ENCODE measurements around the gene AAK1. TPM values are rescaled to one million over a fixed set of nuclear protein-coding genes. Genes with fewer than 3 reads are reported as not detected.
"Not testable (repeated sequence)": the region's sequence is repeated elsewhere in the genome, so short reads cannot be mapped to it uniquely, and the experiment has no call there.

AAK1 gene
- polyA plus RNA-seq, 1 donor from 2014 or later: 26.7 TPM

DNA sequence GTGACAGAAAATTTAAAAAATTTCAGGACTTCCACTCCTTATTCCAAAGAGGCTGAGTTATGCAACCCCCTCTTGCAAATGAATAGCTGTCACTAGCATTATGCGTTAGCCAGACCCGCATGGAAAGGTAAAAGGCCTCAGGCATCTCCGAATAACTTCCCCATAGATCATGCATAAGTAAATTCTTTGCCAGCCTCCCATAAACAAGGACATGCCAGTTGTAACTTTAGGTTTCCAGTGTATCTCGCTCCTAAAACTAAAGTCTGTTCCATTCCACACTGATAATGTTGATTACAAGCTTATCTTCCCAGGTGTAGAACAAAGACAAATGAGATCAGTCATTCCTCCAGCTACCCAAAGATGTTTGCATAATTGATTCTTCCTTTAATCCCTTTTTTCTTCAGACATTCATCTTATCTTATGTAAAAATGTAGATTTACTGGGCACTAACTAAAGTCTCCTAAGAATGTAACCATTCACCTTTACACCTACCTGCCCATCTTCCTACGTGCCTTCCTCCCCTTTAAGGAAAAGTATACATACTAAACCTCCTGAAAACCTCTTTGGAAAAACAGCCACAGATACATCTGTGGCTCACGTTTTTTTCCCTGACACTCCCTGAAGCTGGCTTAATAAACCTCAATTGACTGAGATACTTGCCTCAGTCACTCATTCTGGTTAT, 192.7 kb downstream of the AAK1 start:
- H3K9me3 ChIP-seq (ENCODE audit: low read length): no peaks in the 10 kb centered on the region
- no peak overlapping the region for H2AFZ ChIP-seq (ENCODE audit: low read depth, low read length)
- H3K79me2 ChIP-seq (replicated peaks; ENCODE audit: insufficient read depth, low read length): no peaks in the 10 kb centered on the region
- TF ChIP-seq, protein P1, sequence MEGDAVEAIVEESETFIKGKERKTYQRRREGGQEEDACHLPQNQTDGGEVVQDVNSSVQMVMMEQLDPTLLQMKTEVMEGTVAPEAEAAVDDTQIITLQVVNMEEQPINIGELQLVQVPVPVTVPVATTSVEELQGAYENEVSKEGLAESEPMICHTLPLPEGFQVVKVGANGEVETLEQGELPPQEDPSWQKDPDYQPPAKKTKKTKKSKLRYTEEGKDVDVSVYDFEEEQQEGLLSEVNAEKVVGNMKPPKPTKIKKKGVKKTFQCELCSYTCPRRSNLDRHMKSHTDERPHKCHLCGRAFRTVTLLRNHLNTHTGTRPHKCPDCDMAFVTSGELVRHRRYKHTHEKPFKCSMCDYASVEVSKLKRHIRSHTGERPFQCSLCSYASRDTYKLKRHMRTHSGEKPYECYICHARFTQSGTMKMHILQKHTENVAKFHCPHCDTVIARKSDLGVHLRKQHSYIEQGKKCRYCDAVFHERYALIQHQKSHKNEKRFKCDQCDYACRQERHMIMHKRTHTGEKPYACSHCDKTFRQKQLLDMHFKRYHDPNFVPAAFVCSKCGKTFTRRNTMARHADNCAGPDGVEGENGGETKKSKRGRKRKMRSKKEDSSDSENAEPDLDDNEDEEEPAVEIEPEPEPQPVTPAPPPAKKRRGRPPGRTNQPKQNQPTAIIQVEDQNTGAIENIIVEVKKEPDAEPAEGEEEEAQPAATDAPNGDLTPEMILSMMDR (IDR thresholded peaks at IDR 0.05; ENCODE audit: poor library complexity, severe bottlenecking): no peak
- no peak for TF ChIP-seq MXI1 (conservative IDR thresholded peaks at IDR 0.05; ENCODE audit: poor library complexity, severe bottlenecking)
- no peak for TF ChIP-seq SMC3 (conservative IDR thresholded peaks at IDR 0.05; ENCODE audit: poor library complexity)
- TF ChIP-seq EP300 (conservative IDR thresholded peaks at IDR 0.05; ENCODE audit: poor library complexity, severe bottlenecking): no peak
- no peaks in the 10 kb centered on the region for H3K36me3 ChIP-seq (ENCODE audit: insufficient read depth, low read length)
- no peak overlapping the region for H3K9ac ChIP-seq (ENCODE audit: low read length)
- H3K27me3 ChIP-seq (ENCODE audit: insufficient read depth, low read depth, low read length): no peaks in the 10 kb centered on the region
- no peaks in the 10 kb centered on the region for H3F3A ChIP-seq (ENCODE audit: insufficient read depth, low read length, poor library complexity, severe bottlenecking)
- no peaks in the 10 kb centered on the region for H4K20me1 ChIP-seq (ENCODE audit: insufficient read depth)
- H3K9me2 ChIP-seq (ENCODE audit: insufficient read depth, low read length): no peaks in the 10 kb centered on the region
- no peak overlapping the region for H3K4me2 ChIP-seq (ENCODE audit: low read length)
- H3K4me3 ChIP-seq (ENCODE audit: low read length): no peak overlapping the region
- no peak overlapping the region for H3K27ac ChIP-seq (ENCODE audit: low read length)

DNA sequence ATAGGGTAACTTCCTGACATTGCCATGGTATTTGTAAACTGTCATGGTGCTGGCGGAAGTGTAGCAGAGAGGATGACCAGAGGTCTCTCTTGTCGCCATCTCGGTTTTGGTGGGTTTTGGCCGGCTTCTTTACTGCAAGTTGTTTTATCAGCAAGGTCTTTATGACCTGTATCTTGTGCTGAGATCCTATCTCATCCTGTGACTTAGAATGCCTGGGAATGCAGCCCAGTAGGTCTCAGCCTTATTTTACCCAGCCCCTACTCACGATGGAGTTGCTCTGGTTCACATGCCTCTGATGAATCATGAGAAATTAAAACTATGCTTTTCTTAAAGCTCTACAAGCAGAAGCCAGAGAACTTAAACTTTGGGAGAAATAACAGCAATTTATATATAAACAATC, 193.6 kb downstream of the AAK1 start:
- Histone ChIP-seq H3K9me3 (ENCODE audit: low read length) (no peaks in the 10 kb centered on the region), H3K79me2 (replicated peaks; ENCODE audit: insufficient read depth, low read length) (no peaks in the 10 kb centered on the region), H3K36me3 (ENCODE audit: insufficient read depth, low read length) (no peaks in the 10 kb centered on the region), H3K4me3 (ENCODE audit: low read length) (no peak overlapping the region), H3K27me3 (ENCODE audit: insufficient read depth, low read depth, low read length) (no peaks in the 10 kb centered on the region), H4K20me1 (ENCODE audit: insufficient read depth) (no peaks in the 10 kb centered on the region), H3K9me2 (ENCODE audit: insufficient read depth, low read length) (no peaks in the 10 kb centered on the region), H2AFZ (ENCODE audit: low read depth, low read length) (no peak overlapping the region), H3K4me2 (ENCODE audit: low read length) (no peak overlapping the region), H3K27ac (ENCODE audit: low read length) (no peak overlapping the region), H3F3A (ENCODE audit: insufficient read depth, low read length, poor library complexity, severe bottlenecking) (no peaks in the 10 kb centered on the region), H3K9ac (ENCODE audit: low read length) (no peak overlapping the region)
- TF ChIP-seq, protein P2, sequence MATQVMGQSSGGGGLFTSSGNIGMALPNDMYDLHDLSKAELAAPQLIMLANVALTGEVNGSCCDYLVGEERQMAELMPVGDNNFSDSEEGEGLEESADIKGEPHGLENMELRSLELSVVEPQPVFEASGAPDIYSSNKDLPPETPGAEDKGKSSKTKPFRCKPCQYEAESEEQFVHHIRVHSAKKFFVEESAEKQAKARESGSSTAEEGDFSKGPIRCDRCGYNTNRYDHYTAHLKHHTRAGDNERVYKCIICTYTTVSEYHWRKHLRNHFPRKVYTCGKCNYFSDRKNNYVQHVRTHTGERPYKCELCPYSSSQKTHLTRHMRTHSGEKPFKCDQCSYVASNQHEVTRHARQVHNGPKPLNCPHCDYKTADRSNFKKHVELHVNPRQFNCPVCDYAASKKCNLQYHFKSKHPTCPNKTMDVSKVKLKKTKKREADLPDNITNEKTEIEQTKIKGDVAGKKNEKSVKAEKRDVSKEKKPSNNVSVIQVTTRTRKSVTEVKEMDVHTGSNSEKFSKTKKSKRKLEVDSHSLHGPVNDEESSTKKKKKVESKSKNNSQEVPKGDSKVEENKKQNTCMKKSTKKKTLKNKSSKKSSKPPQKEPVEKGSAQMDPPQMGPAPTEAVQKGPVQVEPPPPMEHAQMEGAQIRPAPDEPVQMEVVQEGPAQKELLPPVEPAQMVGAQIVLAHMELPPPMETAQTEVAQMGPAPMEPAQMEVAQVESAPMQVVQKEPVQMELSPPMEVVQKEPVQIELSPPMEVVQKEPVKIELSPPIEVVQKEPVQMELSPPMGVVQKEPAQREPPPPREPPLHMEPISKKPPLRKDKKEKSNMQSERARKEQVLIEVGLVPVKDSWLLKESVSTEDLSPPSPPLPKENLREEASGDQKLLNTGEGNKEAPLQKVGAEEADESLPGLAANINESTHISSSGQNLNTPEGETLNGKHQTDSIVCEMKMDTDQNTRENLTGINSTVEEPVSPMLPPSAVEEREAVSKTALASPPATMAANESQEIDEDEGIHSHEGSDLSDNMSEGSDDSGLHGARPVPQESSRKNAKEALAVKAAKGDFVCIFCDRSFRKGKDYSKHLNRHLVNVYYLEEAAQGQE (IDR thresholded peaks at IDR 0.05; ENCODE audit: borderline replicate concordance): no peak
- TF ChIP-seq SMC3 (conservative IDR thresholded peaks at IDR 0.05; ENCODE audit: poor library complexity) (no peak), EZH2 (IDR thresholded peaks at IDR 0.05; ENCODE audit: borderline replicate concordance, insufficient read depth, low read length, poor library complexity, severe bottlenecking) (no peak), EP300 (conservative IDR thresholded peaks at IDR 0.05; ENCODE audit: poor library complexity, severe bottlenecking) (no peak)
- TF ChIP-seq, protein P1 (IDR thresholded peaks at IDR 0.05; ENCODE audit: poor library complexity, severe bottlenecking): no peak

- H3F3A ChIP-seq (ENCODE audit: insufficient read depth, low read length, poor library complexity, severe bottlenecking); H4K20me1 ChIP-seq (ENCODE audit: insufficient read depth); H3K27me3 ChIP-seq (ENCODE audit: insufficient read depth, low read depth, low read length); H3K9me2 ChIP-seq (ENCODE audit: insufficient read depth, low read length); H3K4me3 ChIP-seq (ENCODE audit: low read length); H3K9ac ChIP-seq (ENCODE audit: low read length); H2AFZ ChIP-seq (ENCODE audit: low read depth, low read length); H3K9me3 ChIP-seq (ENCODE audit: low read length); H3K36me3 ChIP-seq (ENCODE audit: insufficient read depth, low read length); H3K4me2 ChIP-seq (ENCODE audit: low read length); H3K79me2 ChIP-seq (replicated peaks; ENCODE audit: insufficient read depth, low read length); H3K27ac ChIP-seq (ENCODE audit: low read length): not testable (repeated sequence)
These were observed 199.9 kb downstream of the AAK1 start for GRCh38 chr2:69443673-69444072.

DNA sequence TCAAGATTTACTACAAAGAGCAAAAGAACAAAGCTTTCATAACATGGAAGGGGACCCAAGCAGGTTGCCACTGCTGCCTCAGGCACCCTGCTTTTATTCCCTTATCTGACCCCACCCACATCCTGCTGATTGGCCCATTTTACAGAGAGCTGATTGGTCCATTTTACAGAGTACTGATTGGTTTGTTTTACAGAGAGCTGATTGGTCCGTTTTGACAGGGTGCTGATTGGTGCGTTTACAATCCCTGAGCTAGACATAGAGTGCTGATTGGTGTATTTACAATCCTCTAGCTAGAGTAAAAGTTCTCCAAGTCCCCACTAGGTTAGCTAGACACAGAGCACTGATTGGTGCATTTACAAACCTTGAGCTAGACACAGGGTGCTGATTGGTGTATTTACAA, 204.0 kb downstream of the AAK1 start:
- not testable (repeated sequence) for H3K27ac ChIP-seq (ENCODE audit: low read length); H4K20me1 ChIP-seq (ENCODE audit: insufficient read depth); H3K9me2 ChIP-seq (ENCODE audit: insufficient read depth, low read length); H3F3A ChIP-seq (ENCODE audit: insufficient read depth, low read length, poor library complexity, severe bottlenecking); H3K9me3 ChIP-seq (ENCODE audit: low read length); H3K27me3 ChIP-seq (ENCODE audit: insufficient read depth, low read depth, low read length); H3K4me3 ChIP-seq (ENCODE audit: low read length); H3K9ac ChIP-seq (ENCODE audit: low read length); H3K4me2 ChIP-seq (ENCODE audit: low read length); H3K36me3 ChIP-seq (ENCODE audit: insufficient read depth, low read length); H2AFZ ChIP-seq (ENCODE audit: low read depth, low read length)
- peaks cover 18% of the 10 kb centered on the region for H3K79me2 ChIP-seq (replicated peaks; ENCODE audit: insufficient read depth, low read length)

Data from neural cell (in vitro differentiated cells).